Measurements from ENCODE around the gene KRTAP2-2.
"Not testable (repeated sequence)": the region's sequence is repeated elsewhere in the genome, so short reads cannot be mapped to it uniquely, and the experiment has no call there.

Gene KRTAP2-2

DNA sequence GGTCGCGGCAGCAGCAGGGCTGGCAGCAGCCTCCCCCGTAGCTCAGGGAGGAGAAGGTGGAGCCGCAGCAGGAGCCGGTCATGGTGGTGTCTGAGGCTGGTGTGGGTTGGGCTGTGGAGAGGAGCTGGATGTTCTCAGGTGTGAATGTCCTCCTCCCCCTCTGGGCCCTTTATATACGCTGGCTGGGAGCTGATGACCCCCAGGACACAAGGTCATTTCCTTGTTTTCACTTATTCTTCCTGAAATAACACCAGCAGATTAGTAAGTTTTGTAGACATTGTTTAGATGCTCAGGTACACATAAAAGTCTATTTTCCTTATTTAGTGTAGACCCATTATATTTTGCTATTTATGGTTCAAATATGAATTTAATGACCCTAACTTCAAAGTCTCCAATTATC lies at the start of gene KRTAP2-2:
TSS of gene KRTAP2-2 (minus strand) at position 101 of the 400 bp plus-strand sequence. CDS start at position 82, 19 bp downstream.
- DNase-seq (ENCODE audit: low spot score): not testable (repeated sequence)

- not testable (repeated sequence) for DNase-seq (ENCODE audit: low spot score)
Observed at GRCh38 chr17:41104386-41105038, 49.5 kb upstream of the KRTAP2-2 start.

DNA sequence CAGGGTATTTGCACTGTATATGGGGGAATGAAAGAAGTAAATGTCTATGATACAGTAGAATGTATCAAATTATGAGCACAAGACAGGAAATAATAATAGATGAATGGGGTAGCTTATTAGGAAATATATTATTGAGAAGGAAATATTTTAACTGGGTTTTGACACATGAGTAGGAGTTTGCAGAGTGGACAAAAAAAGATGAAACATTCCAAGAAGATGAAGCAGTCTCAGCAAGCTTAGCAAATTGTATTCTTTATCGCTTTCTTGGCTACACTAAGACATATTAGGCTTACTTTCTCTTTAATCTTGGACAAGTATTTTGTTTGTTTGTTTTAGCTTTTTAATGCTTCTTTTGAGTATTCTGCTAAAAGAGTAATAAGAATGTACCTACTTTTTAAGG lies 48.9 kb upstream of the KRTAP2-2 start:
- DNase-seq (ENCODE audit: low spot score): no peak

GRCh38 chr17:41101586-41102259 lies 46.7 kb upstream of the KRTAP2-2 start, which contains the start of gene KRTAP4-16:
KRTAP4-16 (minus strand) TSS chr17:41102209; CDS start chr17:41102209, 0 bp downstream.
- no peak for DNase-seq (ENCODE audit: low spot score)

- not testable (repeated sequence) for DNase-seq (ENCODE audit: low spot score)
Observed at GRCh38 chr17:41099682-41100480, 44.9 kb upstream of the KRTAP2-2 start.

DNA sequence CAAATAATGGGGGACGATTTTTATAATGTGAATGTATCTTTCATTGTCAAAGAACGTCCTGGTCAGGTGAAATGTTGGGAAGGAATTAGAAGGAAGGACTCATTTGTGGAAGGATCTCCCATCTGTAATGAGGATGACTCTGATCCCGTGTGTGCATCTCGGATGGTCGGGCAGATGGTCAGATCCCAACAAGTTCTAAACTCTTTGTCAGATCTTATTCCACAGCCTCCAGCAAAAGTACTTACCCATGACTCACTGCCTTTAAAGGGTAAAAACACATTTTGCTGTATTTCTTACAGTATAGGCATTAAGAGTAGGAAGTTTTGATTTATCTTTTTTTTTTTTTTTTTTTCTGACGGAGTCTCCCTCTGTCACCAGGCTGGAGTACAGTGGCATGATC lies 43.5 kb upstream of the KRTAP2-2 start:
- DNase-seq (ENCODE audit: low spot score): no peak

GRCh38 chr17:41098042-41098441 lies 43.0 kb upstream of the KRTAP2-2 start, which contains the start of gene KRTAP4-8:
KRTAP4-8 (minus strand) TSS chr17:41098142; CDS start chr17:41098084, 58 bp downstream.
- DNase-seq (ENCODE audit: low spot score): no peak

DNA sequence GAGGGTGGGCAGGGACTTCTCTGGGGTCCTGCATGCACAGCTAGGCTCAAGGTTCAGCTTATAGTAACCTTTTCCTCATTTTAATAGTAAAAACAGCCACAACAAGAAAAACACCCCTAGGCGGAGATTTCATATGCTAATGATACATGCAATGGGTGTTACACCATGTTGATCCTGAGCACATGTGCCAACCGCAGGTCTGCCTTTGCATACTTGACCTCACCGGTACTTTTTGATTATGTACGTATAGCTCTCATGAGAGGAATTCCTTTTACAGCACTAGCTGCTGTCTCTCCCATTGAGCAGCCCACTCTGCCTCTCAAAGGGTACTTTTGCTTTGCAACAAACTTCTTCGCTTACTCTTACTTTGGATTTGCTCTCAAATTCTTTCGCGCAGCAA lies 41.0 kb upstream of the KRTAP2-2 start:
- DNase-seq (ENCODE audit: low spot score): no peak

- DNase-seq (ENCODE audit: low spot score): not testable (repeated sequence)
Observed at GRCh38 chr17:41088760-41089352, 33.8 kb upstream of the KRTAP2-2 start.

DNA sequence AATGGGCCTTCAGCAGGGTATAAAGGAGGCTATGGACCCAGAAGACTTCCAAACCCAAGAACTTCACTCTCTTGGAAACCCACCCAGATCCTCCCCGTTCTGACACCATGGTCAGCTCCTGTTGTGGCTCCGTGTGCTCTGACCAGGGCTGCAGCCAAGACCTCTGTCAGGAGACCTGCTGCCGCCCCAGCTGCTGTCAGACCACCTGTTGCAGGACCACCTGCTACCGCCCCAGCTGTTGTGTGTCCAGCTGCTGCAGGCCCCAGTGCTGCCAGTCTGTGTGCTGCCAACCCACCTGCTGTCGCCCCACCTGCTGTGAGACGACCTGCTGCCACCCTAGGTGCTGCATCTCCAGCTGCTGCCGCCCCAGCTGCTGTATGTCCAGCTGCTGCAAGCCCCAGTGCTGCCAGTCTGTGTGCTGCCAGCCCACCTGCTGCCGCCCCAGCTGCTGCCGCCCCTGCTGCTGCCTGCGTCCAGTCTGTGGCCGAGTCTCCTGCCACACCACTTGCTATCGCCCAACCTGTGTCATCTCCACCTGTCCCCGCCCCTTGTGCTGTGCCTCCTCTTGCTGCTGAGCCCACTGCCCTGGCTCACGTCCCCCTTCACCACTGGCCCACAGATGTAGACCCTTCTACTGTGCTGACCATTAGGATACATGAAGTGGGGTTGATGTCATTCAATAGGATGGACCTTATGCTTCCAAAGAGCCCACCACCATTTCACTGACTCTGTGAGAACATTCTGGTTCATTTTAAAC lies 29.2 kb upstream of the KRTAP2-2 start, which contains the start of gene KRTAP4-7:
TSS of gene KRTAP4-7 (plus strand) at position 51 of the 757 bp plus-strand sequence. CDS start at position 108, 57 bp downstream.
- not testable (repeated sequence) for DNase-seq (ENCODE audit: low spot score)

DNA sequence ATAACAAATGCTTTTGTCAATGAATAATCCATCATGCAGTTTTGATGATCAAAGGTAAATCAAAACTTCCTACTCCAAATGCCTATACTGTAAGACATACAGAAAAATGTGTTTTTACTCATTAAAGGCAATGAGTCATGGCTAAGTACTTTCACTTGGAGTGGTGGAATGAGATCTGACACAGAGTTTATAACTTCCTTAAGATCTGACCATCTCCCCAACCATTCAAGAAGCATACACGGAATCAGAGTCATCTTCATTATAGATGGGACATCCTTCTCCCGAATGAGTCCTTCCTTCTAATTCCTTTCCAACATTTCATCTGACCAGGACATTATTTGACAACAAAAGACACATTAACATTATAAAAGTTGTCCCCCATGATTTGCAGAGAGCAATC lies 28.4 kb upstream of the KRTAP2-2 start:
- not testable (repeated sequence) for DNase-seq (ENCODE audit: low spot score)

- no peak for DNase-seq (ENCODE audit: low spot score)
Observed at GRCh38 chr17:41082626-41083025, 27.6 kb upstream of the KRTAP2-2 start.

- no peak for DNase-seq (ENCODE audit: low spot score)
Observed at GRCh38 chr17:41076788-41077187, 21.8 kb upstream of the KRTAP2-2 start.

- no peak for DNase-seq (ENCODE audit: low spot score)
Observed at GRCh38 chr17:41073676-41074075, 18.6 kb upstream of the KRTAP2-2 start.

- no peak for DNase-seq (ENCODE audit: low spot score)
Observed at GRCh38 chr17:41071606-41072360, 16.8 kb upstream of the KRTAP2-2 start.

DNA sequence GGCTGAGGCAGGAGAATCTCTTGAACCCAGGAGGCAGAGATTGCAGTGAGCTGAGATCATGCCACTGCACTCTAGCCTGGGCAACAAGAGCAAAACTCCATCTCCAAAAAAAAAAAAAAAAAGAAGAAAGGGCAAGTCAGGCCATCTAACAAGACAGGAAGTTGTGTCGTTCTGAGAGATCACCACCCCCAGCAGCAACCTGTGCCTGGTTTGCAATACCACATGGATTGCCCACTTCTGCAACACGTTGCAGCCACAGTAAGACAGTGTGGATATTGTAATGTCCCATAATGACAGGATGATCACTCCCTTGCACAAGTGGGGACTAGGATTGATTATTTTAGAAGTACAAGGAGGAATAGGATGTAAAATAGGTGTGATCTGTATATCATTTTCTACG lies 14.0 kb upstream of the KRTAP2-2 start:
- no peak for DNase-seq (ENCODE audit: low spot score)

- DNase-seq (ENCODE audit: low spot score): no peak
Observed at GRCh38 chr17:41067281-41067680, 12.3 kb upstream of the KRTAP2-2 start.

DNA sequence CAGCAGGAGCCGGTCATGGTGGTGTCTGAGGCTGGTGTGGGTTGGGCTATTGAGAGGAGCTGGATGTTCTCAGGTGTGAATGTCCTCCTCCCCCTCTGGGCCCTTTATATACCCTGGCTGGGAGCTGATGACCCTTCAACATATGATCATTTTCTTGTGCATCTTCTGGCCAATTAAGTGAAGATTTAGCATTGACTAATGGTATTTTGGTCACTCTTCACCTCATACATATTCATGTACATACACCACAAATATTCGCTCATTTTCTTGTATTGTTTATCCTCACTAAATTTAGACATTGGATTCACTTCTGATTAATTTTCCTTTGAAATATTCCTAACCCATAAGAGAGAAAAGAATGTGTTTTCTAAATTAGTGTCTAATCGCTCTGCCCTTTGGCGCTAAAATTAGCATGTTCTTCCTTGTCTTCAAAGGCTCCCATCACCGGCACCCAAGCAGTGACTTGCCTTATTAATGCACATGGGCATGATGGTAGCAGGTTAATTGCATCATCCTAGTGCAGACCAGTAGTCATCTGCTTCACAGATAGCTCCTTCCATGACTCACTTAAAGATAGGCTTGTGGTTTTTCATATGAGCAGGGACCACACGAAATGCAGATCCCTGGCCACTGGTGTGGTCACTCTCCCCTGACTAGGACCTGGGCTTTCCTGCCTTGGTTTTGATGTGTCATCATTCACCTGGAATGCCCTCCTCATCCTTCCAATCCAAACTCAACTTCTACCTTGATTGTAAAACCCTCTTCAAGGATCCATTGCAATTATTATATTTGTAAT lies 11.0 kb upstream of the KRTAP2-2 start, which contains the start of gene KRTAP2-4:
TSS of gene KRTAP2-4 (minus strand) at position 51 of the 796 bp plus-strand sequence. CDS start at position 17, 34 bp downstream.
- DNase-seq (ENCODE audit: low spot score): no peak

DNA sequence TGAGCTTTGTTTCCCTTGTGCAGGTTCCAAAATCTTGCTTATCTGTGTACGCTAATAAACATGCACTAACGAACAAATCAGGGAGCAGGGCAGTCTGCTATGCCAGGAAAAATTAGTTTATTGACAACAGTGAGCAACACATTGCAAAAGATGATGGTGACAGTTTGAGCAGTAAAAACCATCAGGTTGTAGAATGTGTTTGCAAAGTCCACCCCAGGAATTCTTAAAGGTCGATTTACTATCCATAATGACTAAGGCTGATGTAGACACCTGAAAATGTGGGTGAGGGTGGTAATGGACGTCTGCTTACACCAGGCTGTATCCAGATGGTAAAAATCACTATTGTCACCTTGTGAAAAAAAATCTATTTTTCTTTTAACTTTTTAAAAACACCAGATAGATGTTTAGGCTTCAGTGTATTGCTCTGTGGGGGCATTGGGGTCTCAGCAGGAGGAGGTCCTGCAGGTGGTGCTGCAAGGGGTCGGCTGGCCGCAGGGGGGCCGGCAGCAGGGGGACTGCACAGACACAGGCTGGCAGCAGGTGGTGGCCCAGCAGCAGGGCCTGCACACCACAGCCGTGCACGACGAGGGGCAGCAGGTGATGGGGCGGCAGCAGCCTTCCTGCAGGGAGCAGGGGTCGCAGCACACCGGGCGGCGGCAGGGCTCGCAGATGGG lies 10.1 kb upstream of the KRTAP2-2 start:
- not testable (repeated sequence) for DNase-seq (ENCODE audit: low spot score)

All from activated CD4-positive, alpha-beta T cell treated with anti-CD3 and anti-CD28 coated beads, Interleukin-2, Interleukin-4, amounts not matched to agents 100 ng/mL and 50 ng/mL, durations not matched to agents 16 hours and 8 hours (primary cell).